ENCODE measurements around the gene SF1. TPM values are rescaled to one million over a fixed set of nuclear protein-coding genes. Genes with fewer than 3 reads are reported as not detected.

The SF1 gene
- polyA plus RNA-seq, 1 of the 3 experiments (the other 2 are of a cell fraction) = 66.3 TPM

GRCh38 chr11:64764040-64764611 is 14.2 kb downstream of the SF1 start (continued):
- TF ChIP-seq SMC3 (IDR thresholded peaks at IDR 0.05; ENCODE audit: low read depth, low read length) (no peak), GABPA (IDR thresholded peaks at IDR 0.05; ENCODE audit: low read depth) (no peak), RAD21 (IDR thresholded peaks at IDR 0.05; ENCODE audit: low read length) (no peak), TAF1 (IDR thresholded peaks at IDR 0.05; ENCODE audit: borderline replicate concordance, low read depth, low read length) (no peak), MAX (IDR thresholded peaks at IDR 0.05; ENCODE audit: low read depth) (no peak), RCOR1 (IDR thresholded peaks at IDR 0.05; ENCODE audit: low read length) (no peak)

GRCh38 chr11:64763526-64764039 is 14.8 kb downstream of the SF1 start:
- ChIA-PET CTCF (interaction anchor here (0.9 to 2.8 kb wide), 7 partner anchors 9 to 314 kb away, joined by 3 to 11 read pairs (median 4); partner anchors contain the start of gene RASGRP2), POLR2A (interaction anchor here (0.7 kb wide), 1 partner anchor 9 kb away, joined by 3 read pairs; no protein-coding TSS in a partner anchor)
- Histone ChIP-seq H3K4me1 (ENCODE audit: control insufficient read depth in 1 of 2, insufficient read depth in 2 of 2, low read depth in 1 of 2, low read length in 1 of 2) (peaks cover 19 to 23% of the 10 kb centered on the region in 2 experiments; a peak in 3 of 4 replicates), H3F3A (replicated peaks; ENCODE audit: insufficient read depth) (peaks cover 46% of the 10 kb centered on the region), H3K27ac (ENCODE audit: low read depth in 2 of 2, low read length in 1 of 2) (peak overlapping the region; percentile 24 to 39; a peak in 3 of 4 replicates), H3K79me2 (ENCODE audit: insufficient read depth) (peaks cover 27% of the 10 kb centered on the region; the same call in 1 of the 2 replicates), H2AFZ (ENCODE audit: low read depth) (no peak overlapping the region), H3K4me2 (peak overlapping the region; percentile 52; the same call in 1 of the 2 replicates), H3K36me3 (replicated peaks in 1 of 2; ENCODE audit: control insufficient read depth in 1 of 2, insufficient read depth in 2 of 2, low read length in 1 of 2) (peaks cover 42 to 59% of the 10 kb centered on the region in 2 experiments), H3K9ac (no peak overlapping the region; the same call in 1 of the 2 replicates), H3K9me3 (no peaks in the 10 kb centered on the region), H3K4me3 (ENCODE audit: low read depth in 2 of 2, low read length in 1 of 2) (no peak overlapping the region), H3K9me2 (no peaks in the 10 kb centered on the region), H3K27me3 (ENCODE audit: insufficient read depth) (no peaks in the 10 kb centered on the region), H4K20me1 (ENCODE audit: insufficient read depth) (peaks cover 51% of the 10 kb centered on the region)
- DNase-seq = peak; percentile 18
- TF ChIP-seq RFX5 (IDR thresholded peaks at IDR 0.05; ENCODE audit: low read length) = no peak
- no peak for TF ChIP-seq MXI1 (IDR thresholded peaks at IDR 0.05; ENCODE audit: low read depth, low read length)
- no peak for TF ChIP-seq ZBTB33 (IDR thresholded peaks at IDR 0.05; ENCODE audit: borderline replicate concordance, low read depth)
- no peak for TF ChIP-seq GABPA (IDR thresholded peaks at IDR 0.05; ENCODE audit: low read depth)
- no peak for TF ChIP-seq EP300 (IDR thresholded peaks at IDR 0.05; ENCODE audit: borderline replicate concordance in 1 of 2, low read depth in 1 of 2, low read length in 1 of 2)
- no peak for TF ChIP-seq FOSL2 (IDR thresholded peaks at IDR 0.05; ENCODE audit: borderline replicate concordance, low read depth)
- no peak for TF ChIP-seq RAD21 (IDR thresholded peaks at IDR 0.05; ENCODE audit: low read length)
- TF ChIP-seq MEF2A (IDR thresholded peaks at IDR 0.05; ENCODE audit: borderline replicate concordance, low read depth) = no peak
- TF ChIP-seq USF2 (IDR thresholded peaks at IDR 0.05; ENCODE audit: borderline replicate concordance, low read depth, low read length) = no peak
- TF ChIP-seq RXRA (IDR thresholded peaks at IDR 0.05; ENCODE audit: borderline replicate concordance, low read depth) = no peak
- no peak for TF ChIP-seq YY1 (IDR thresholded peaks at IDR 0.05; ENCODE audit: low read depth)
- TF ChIP-seq POLR2AphosphoS5 (IDR thresholded peaks at IDR 0.05; ENCODE audit: low read depth, low read length) = no peak; the same call in 1 of the 2 replicates
- TF ChIP-seq TEAD4 (IDR thresholded peaks at IDR 0.05; ENCODE audit: borderline replicate concordance, insufficient read depth) = no peak
- WGBS (ENCODE audit: low lambda C conversion rate) = 93% methylated on average over 4 of the region's 6 CpGs

Measured in SK-N-SH (cell line).